Measurements from ENCODE around the gene TIGD6. TPM values are rescaled to one million over a fixed set of nuclear protein-coding genes. Genes with fewer than 3 reads are reported as not detected.

The TIGD6 gene
- polyA plus RNA-seq (2013) = 3.6 and 3.8 TPM in 2 replicates

- Histone ChIP-seq H3K27ac (ENCODE audit: low read depth, low read length) (peak within 1 kb of the TSS; percentile 50), H3K4ac (ENCODE audit: low read depth, low read length) (peak within 1 kb of the TSS; percentile 96), H2BK12ac (ENCODE audit: low read length) (no peak within 1 kb of the TSS), H3K9me3 (ENCODE audit: insufficient read depth, low read depth, low read length) (no peaks in the 10 kb centered on the region), H3K23ac (ENCODE audit: low read length) (peak within 1 kb of the TSS; percentile 29), H2AFZ (ENCODE audit: insufficient read depth, low read length, poor library complexity) (peak within 1 kb of the TSS; percentile 72), H3K9ac (ENCODE audit: low read length) (peak within 1 kb of the TSS; percentile 99), H2AK5ac (ENCODE audit: low read length) (peak within 1 kb of the TSS; percentile 33), H3K18ac (ENCODE audit: low read length) (peak within 1 kb of the TSS; percentile 42), H4K91ac (ENCODE audit: low read depth, low read length) (peak within 1 kb of the TSS; percentile 89), H4K8ac (ENCODE audit: low read depth, low read length) (peak within 1 kb of the TSS; percentile 91), H3K14ac (ENCODE audit: low read length) (peak within 1 kb of the TSS; percentile 71), H3K79me1 (ENCODE audit: low read length) (peaks cover 14% of the 10 kb centered on the region), H2BK120ac (ENCODE audit: insufficient read depth, low read length, poor library complexity) (peak within 1 kb of the TSS; percentile 40), H4K12ac (ENCODE audit: low read depth, low read length) (peak within 1 kb of the TSS; percentile 56), H2BK5ac (ENCODE audit: low read depth, low read length, poor library complexity) (peak within 1 kb of the TSS; percentile 75), H3K4me2 (ENCODE audit: low read length) (peak within 1 kb of the TSS; percentile 75), H3K4me1 (ENCODE audit: control insufficient read depth in 1 of 2, insufficient read depth in 2 of 2, low read length in 2 of 2) (peaks cover 6 to 11% of the 10 kb centered on the region in 2 experiments), H3K79me2 (ENCODE audit: control insufficient read depth, insufficient read depth, low read length, poor library complexity) (peaks cover 12% of the 10 kb centered on the region), H3K4me3 (ENCODE audit: low read depth, low read length) (peak within 1 kb of the TSS; percentile 97), H3K36me3 (ENCODE audit: control insufficient read depth in 1 of 2, insufficient read depth in 2 of 2, low read length in 2 of 2) (peaks cover 0 to 2% of the 10 kb centered on the region in 2 experiments), H3K27me3 (ENCODE audit: insufficient read depth, low read length) (no peaks in the 10 kb centered on the region)
- WGBS (ENCODE audit: extremely low coverage, insufficient coverage, insufficient read length) = no CpG with 5 or more reads among the region's 72 CpGs
- peak; percentile 92 for DNase-seq
Observed at GRCh38 chr5:150000256-150000989, at the start of gene TIGD6, which contains the start of gene HMGXB3. TSS of gene TIGD6 (minus strand) at chr5:150000654. CDS start at chr5:149996348, 4,306 bp downstream. TSS of gene HMGXB3 (plus strand) at chr5:150000739. CDS start at chr5:150004853, 4,114 bp downstream.

DNA sequence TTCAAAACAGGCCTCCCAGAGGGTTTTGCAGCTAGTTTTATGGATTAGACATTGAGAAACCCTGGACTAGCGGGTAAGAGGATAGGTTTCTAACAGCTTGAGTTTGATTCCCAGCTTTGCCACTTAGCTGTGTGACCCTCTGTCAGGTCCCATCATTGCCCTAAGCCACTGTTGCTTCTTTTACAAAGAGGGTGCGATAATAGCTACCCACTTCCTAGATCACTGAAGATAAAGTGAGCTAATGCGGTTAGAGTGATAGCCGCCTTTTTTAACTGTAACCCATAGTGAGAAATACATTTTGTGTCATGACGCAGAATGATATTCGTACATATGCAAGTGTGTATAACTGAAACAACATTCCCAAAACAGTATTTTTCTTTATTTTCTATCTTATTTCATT, 45.6 kb upstream of the TIGD6 start:
- H4K91ac ChIP-seq (ENCODE audit: low read depth, low read length) = no peak overlapping the region
- no peak overlapping the region for H4K12ac ChIP-seq (ENCODE audit: low read depth, low read length)

DNA sequence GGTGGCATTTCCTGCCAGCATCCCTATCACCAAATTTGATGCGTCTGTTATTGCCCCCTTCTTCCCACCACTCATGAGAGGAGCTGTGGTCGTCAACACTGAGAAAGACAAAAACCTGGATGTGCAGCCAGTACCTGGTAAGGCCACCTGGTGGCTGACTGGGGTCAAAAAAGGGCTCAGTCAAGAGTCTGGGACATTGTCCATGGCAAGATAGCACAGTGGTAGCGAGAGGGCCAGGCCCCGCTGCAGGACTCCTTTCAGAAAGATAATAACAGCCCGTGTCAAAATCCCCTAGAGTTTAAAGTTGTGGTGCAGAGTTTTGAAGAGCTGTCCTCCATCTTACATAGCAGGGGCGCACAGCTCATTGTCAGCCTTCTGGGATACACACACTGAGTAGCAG, 45.1 kb upstream of the TIGD6 start:
- Histone ChIP-seq H3K79me2 (ENCODE audit: control insufficient read depth, insufficient read depth, low read length, poor library complexity) (no peaks in the 10 kb centered on the region), H4K8ac (ENCODE audit: low read depth, low read length) (no peak overlapping the region)
- WGBS (ENCODE audit: extremely low coverage, insufficient coverage, insufficient read length) = no CpG with 5 or more reads among the region's 6 CpGs

More for the DNA sequence above, 45.6 kb upstream of the TIGD6 start:
- H3K4ac ChIP-seq (ENCODE audit: low read depth, low read length) = no peak overlapping the region
- no peak for DNase-seq
- no peak overlapping the region for H2AK5ac ChIP-seq (ENCODE audit: low read length)
- no peak overlapping the region for H2BK5ac ChIP-seq (ENCODE audit: low read depth, low read length, poor library complexity)
- H3K36me3 ChIP-seq (ENCODE audit: control insufficient read depth in 1 of 2, insufficient read depth in 2 of 2, low read length in 2 of 2) = peaks cover 49 to 72% of the 10 kb centered on the region in 2 experiments
- no peaks in the 10 kb centered on the region for H3K79me2 ChIP-seq (ENCODE audit: control insufficient read depth, insufficient read depth, low read length, poor library complexity)
- H3K18ac ChIP-seq (ENCODE audit: low read length) = no peak overlapping the region
- no CpG with 5 or more reads among the region's 6 CpGs for WGBS (ENCODE audit: extremely low coverage, insufficient coverage, insufficient read length)
- no peak overlapping the region for H2AFZ ChIP-seq (ENCODE audit: insufficient read depth, low read length, poor library complexity)
- H3K27me3 ChIP-seq (ENCODE audit: insufficient read depth, low read length) = no peaks in the 10 kb centered on the region
- H3K23ac ChIP-seq (ENCODE audit: low read length) = no peak overlapping the region
- H3K4me3 ChIP-seq (ENCODE audit: low read depth, low read length) = no peak overlapping the region
- no peak overlapping the region for H2BK12ac ChIP-seq (ENCODE audit: low read length)
- no peak overlapping the region for H4K8ac ChIP-seq (ENCODE audit: low read depth, low read length)
- peaks cover 0 to 7% of the 10 kb centered on the region in 2 experiments for H3K4me1 ChIP-seq (ENCODE audit: control insufficient read depth in 1 of 2, insufficient read depth in 2 of 2, low read length in 2 of 2)
- no peaks in the 10 kb centered on the region for H3K9me3 ChIP-seq (ENCODE audit: insufficient read depth, low read depth, low read length)
- H3K27ac ChIP-seq (ENCODE audit: low read depth, low read length) = no peak overlapping the region
- no peak overlapping the region for H3K9ac ChIP-seq (ENCODE audit: low read length)
- no peaks in the 10 kb centered on the region for H3K79me1 ChIP-seq (ENCODE audit: low read length)
- H3K14ac ChIP-seq (ENCODE audit: low read length) = no peak overlapping the region
- no peak overlapping the region for H2BK120ac ChIP-seq (ENCODE audit: insufficient read depth, low read length, poor library complexity)
- no peak overlapping the region for H3K4me2 ChIP-seq (ENCODE audit: low read length)

GRCh38 chr5:150044712-150045111, 44.3 kb upstream of the TIGD6 start:
- H3K79me2 ChIP-seq (ENCODE audit: control insufficient read depth, insufficient read depth, low read length, poor library complexity) = no peaks in the 10 kb centered on the region
- H3K18ac ChIP-seq (ENCODE audit: low read length) = no peak overlapping the region
- no peak overlapping the region for H2AK5ac ChIP-seq (ENCODE audit: low read length)
- H2AFZ ChIP-seq (ENCODE audit: insufficient read depth, low read length, poor library complexity) = no peak overlapping the region
- peaks cover 43 to 66% of the 10 kb centered on the region in 2 experiments for H3K36me3 ChIP-seq (ENCODE audit: control insufficient read depth in 1 of 2, insufficient read depth in 2 of 2, low read length in 2 of 2)
- DNase-seq = no peak
- H4K12ac ChIP-seq (ENCODE audit: low read depth, low read length) = no peak overlapping the region
- H3K4me2 ChIP-seq (ENCODE audit: low read length) = no peak overlapping the region
- no peak overlapping the region for H2BK12ac ChIP-seq (ENCODE audit: low read length)
- H3K4me1 ChIP-seq (ENCODE audit: control insufficient read depth in 1 of 2, insufficient read depth in 2 of 2, low read length in 2 of 2) = peaks cover 0 to 2% of the 10 kb centered on the region in 2 experiments
- no CpG with 5 or more reads among the region's 7 CpGs for WGBS (ENCODE audit: extremely low coverage, insufficient coverage, insufficient read length)
- no peak overlapping the region for H2BK5ac ChIP-seq (ENCODE audit: low read depth, low read length, poor library complexity)
- H3K9ac ChIP-seq (ENCODE audit: low read length) = no peak overlapping the region
- H3K27ac ChIP-seq (ENCODE audit: low read depth, low read length) = no peak overlapping the region
- no peak overlapping the region for H2BK120ac ChIP-seq (ENCODE audit: insufficient read depth, low read length, poor library complexity)
- no peak overlapping the region for H3K23ac ChIP-seq (ENCODE audit: low read length)
- no peak overlapping the region for H3K14ac ChIP-seq (ENCODE audit: low read length)
- H4K91ac ChIP-seq (ENCODE audit: low read depth, low read length) = no peak overlapping the region
- no peaks in the 10 kb centered on the region for H3K79me1 ChIP-seq (ENCODE audit: low read length)
- H3K9me3 ChIP-seq (ENCODE audit: insufficient read depth, low read depth, low read length) = no peaks in the 10 kb centered on the region
- H4K8ac ChIP-seq (ENCODE audit: low read depth, low read length) = no peak overlapping the region
- H3K4me3 ChIP-seq (ENCODE audit: low read depth, low read length) = no peak overlapping the region
- H3K4ac ChIP-seq (ENCODE audit: low read depth, low read length) = no peak overlapping the region
- H3K27me3 ChIP-seq (ENCODE audit: insufficient read depth, low read length) = no peaks in the 10 kb centered on the region

More for the DNA sequence above, 45.1 kb upstream of the TIGD6 start:
- Histone ChIP-seq H2AFZ (ENCODE audit: insufficient read depth, low read length, poor library complexity) (no peak overlapping the region), H3K4me1 (ENCODE audit: control insufficient read depth in 1 of 2, insufficient read depth in 2 of 2, low read length in 2 of 2) (peaks cover 0 to 7% of the 10 kb centered on the region in 2 experiments), H4K12ac (ENCODE audit: low read depth, low read length) (no peak overlapping the region), H3K9me3 (ENCODE audit: insufficient read depth, low read depth, low read length) (no peaks in the 10 kb centered on the region), H3K18ac (ENCODE audit: low read length) (no peak overlapping the region), H2BK5ac (ENCODE audit: low read depth, low read length, poor library complexity) (no peak overlapping the region), H3K4me3 (ENCODE audit: low read depth, low read length) (no peak overlapping the region), H3K23ac (ENCODE audit: low read length) (no peak overlapping the region), H3K4me2 (ENCODE audit: low read length) (no peak overlapping the region), H2BK12ac (ENCODE audit: low read length) (no peak overlapping the region), H3K14ac (ENCODE audit: low read length) (no peak overlapping the region), H2AK5ac (ENCODE audit: low read length) (no peak overlapping the region), H3K4ac (ENCODE audit: low read depth, low read length) (no peak overlapping the region), H3K79me1 (ENCODE audit: low read length) (no peaks in the 10 kb centered on the region), H3K27me3 (ENCODE audit: insufficient read depth, low read length) (no peaks in the 10 kb centered on the region), H4K91ac (ENCODE audit: low read depth, low read length) (no peak overlapping the region), H2BK120ac (ENCODE audit: insufficient read depth, low read length, poor library complexity) (no peak overlapping the region), H3K36me3 (ENCODE audit: control insufficient read depth in 1 of 2, insufficient read depth in 2 of 2, low read length in 2 of 2) (peaks cover 48 to 71% of the 10 kb centered on the region in 2 experiments), H3K27ac (ENCODE audit: low read depth, low read length) (no peak overlapping the region), H3K9ac (ENCODE audit: low read length) (no peak overlapping the region)
- DNase-seq = no peak

Measured in trophoblast cell (in vitro differentiated cells and primary cell).